ENCODE results near the gene EMC8. TPM values are rescaled to one million over a fixed set of nuclear protein-coding genes. Genes with fewer than 3 reads are reported as not detected.

The EMC8 gene
- total RNA-seq, 4 donors from 2014 or later = 27.9 to 40.0 (median 31.8) TPM

DNA sequence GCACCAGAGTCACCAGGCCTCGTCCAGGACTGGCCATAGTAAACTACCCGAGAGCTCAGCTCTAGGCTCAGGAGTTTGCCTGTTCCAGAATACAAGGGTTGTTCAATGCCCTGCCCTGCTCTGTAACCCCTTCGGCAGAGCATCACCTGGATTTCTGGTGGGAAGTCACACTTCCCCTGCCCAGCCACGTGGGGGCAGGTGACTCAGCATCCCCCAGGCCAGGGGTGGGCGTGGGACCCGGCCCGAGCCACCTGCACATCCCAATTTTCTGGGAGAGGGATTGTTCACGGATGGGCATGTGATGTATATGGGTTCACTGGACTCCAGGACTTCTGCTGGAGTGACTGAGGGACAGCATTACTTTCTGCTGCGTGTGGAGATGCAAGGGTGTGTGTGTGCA lies 26.0 kb upstream of the EMC8 start:
- H3K27ac ChIP-seq = no peak overlapping the region
- in situ Hi-C loops (cut with MboI; ENCODE audit: low pct_ligation_motif_present in 1 of 4, low pct_unique_long_range_greater_than_20kb in 1 of 4, low sequenced_read_pairs in 3 of 4) (loop anchor here in 3 of 4 donors (10.0 kb wide), 3 partner anchors 159 to 699 kb away; no protein-coding TSS in a partner anchor), intact Hi-C loops (cut with DNase I; ENCODE audit: low total_unique reads) (no loop called here)
- H3K27me3 ChIP-seq = no peaks in the 10 kb centered on the region
- TF ChIP-seq, protein P1, sequence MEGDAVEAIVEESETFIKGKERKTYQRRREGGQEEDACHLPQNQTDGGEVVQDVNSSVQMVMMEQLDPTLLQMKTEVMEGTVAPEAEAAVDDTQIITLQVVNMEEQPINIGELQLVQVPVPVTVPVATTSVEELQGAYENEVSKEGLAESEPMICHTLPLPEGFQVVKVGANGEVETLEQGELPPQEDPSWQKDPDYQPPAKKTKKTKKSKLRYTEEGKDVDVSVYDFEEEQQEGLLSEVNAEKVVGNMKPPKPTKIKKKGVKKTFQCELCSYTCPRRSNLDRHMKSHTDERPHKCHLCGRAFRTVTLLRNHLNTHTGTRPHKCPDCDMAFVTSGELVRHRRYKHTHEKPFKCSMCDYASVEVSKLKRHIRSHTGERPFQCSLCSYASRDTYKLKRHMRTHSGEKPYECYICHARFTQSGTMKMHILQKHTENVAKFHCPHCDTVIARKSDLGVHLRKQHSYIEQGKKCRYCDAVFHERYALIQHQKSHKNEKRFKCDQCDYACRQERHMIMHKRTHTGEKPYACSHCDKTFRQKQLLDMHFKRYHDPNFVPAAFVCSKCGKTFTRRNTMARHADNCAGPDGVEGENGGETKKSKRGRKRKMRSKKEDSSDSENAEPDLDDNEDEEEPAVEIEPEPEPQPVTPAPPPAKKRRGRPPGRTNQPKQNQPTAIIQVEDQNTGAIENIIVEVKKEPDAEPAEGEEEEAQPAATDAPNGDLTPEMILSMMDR (IDR thresholded peaks at IDR 0.05) = no peak
- TF ChIP-seq POLR2AphosphoS5 (IDR thresholded peaks at IDR 0.05) (no peak), EP300 (IDR thresholded peaks at IDR 0.05; ENCODE audit: low read depth) (no peak), POLR2A (IDR thresholded peaks at IDR 0.05) (no peak)
- DNase-seq = no peak
- no peaks in the 10 kb centered on the region for H3K36me3 ChIP-seq
- peaks cover 0 to 12% (median 4%) of the 10 kb centered on the region in 4 donors for H3K4me1 ChIP-seq
- 68% methylated on average over 6 of the region's 9 CpGs; no CpG with 5 or more reads in 1 of the 2 donors for WGBS, 2 donors (ENCODE audit: low coverage in 1 of 2)
- H3K9me3 ChIP-seq = no peaks in the 10 kb centered on the region
- no peak overlapping the region for H3K4me3 ChIP-seq

DNA sequence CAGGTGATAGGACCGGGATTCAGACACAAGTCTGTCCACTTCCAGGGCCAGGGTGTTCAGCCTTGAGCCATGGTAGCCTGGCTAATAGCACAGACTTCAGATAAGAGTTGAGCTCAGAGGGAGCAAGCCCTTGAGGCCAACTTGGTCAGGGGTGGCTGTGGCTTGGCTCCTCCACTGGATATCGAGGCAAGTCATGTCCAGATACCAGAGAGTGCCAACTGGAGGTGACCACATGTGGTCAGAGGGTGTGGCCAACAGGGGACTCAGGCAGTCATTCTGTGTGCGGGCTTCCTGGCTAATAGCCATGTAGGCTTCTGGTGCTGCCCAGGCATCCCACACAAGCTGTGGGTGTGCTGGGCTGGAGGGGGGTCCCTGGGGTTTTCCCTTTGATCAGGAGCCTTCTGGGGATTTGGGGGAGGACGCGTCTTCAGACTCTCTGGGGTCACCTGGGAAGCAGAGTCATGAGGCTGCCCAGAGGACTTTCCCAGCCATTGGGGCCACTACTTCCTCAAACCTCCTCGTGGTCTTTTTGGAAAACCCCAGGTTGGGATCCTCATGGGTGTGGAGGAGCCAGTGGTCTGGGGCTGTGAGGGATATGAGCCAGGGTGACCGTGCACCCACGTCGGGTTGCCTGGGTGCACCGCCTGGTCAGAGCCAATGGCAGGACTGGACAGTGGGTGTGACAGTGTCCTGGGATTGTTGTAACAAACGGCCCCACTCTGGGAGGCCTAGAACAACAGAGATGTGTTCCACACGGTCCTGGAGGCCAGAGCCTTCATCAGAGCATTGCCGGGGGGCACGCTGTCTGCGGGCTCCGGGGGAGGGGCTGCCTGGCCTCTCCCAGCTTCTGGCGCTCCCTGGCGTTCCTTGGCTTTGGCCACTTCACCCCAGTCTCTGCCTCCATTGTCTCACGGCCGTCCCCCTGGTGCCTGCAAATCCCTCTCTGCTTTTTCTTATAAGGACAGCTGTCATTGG lies 25.1 kb upstream of the EMC8 start:
- Histone ChIP-seq H3K36me3 (no peaks in the 10 kb centered on the region), H3K4me1 (peaks cover 0 to 12% (median 4%) of the 10 kb centered on the region in 4 donors), H3K4me3 (no peak overlapping the region), H3K27ac (no peak overlapping the region), H3K27me3 (no peaks in the 10 kb centered on the region), H3K9me3 (no peaks in the 10 kb centered on the region)
- TF ChIP-seq, protein P1 (IDR thresholded peaks at IDR 0.05) = no peak
- TF ChIP-seq POLR2A (IDR thresholded peaks at IDR 0.05) (no peak), EP300 (IDR thresholded peaks at IDR 0.05; ENCODE audit: low read depth) (no peak), POLR2AphosphoS5 (IDR thresholded peaks at IDR 0.05) (no peak)
- in situ Hi-C loops (cut with MboI; ENCODE audit: low pct_ligation_motif_present in 1 of 4, low pct_unique_long_range_greater_than_20kb in 1 of 4, low sequenced_read_pairs in 3 of 4) (loop anchor here (5.0 to 25.0 kb wide), 7 partner anchors 160 to 700 kb away; partner anchors contain the start of gene FOXF1 (in 1 of the 4)), intact Hi-C loops (cut with DNase I; ENCODE audit: low total_unique reads) (loop anchor here (5.0 kb wide), 1 partner anchor 163 kb away; no protein-coding TSS in a partner anchor)
- no peak for DNase-seq
- WGBS, 2 donors (ENCODE audit: low coverage in 1 of 2) = 40 to 79% methylated on average over 1 to 20 of the region's 20 CpGs

DNA sequence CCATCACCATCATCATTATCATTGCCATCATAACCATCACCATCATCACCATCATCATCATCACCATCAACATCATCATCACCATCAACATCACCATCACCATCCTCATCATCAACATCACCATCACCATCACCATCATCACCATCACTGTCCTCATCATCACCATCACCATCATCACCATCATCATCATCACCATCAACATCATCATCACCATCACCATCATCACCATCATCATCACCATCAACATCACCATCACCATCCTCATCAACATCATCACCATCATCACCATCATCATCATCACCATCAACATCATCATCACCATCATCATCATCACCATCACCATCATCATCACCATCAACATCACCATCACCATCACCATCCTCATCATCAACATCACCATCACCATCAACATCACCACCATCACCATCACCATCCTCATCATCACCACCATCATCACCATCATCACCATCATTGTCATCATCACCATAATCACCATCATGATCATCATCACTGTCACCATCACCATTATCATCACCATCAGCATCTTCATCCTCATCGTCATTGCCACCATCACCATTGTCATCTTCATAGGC lies 24.1 kb upstream of the EMC8 start:
- intact Hi-C loops (cut with DNase I; ENCODE audit: low total_unique reads) = loop anchor here (5.0 kb wide), 1 partner anchor 164 kb away; no protein-coding TSS in a partner anchor
- H3K9me3 ChIP-seq = no peaks in the 10 kb centered on the region
- no peaks in the 10 kb centered on the region for H3K36me3 ChIP-seq
- TF ChIP-seq POLR2A (IDR thresholded peaks at IDR 0.05) (no peak), POLR2AphosphoS5 (IDR thresholded peaks at IDR 0.05) (no peak), EP300 (IDR thresholded peaks at IDR 0.05; ENCODE audit: low read depth) (no peak)
- TF ChIP-seq, protein P1 (IDR thresholded peaks at IDR 0.05) = no peak
- no peak for DNase-seq
- in situ Hi-C loops (cut with MboI; ENCODE audit: low pct_ligation_motif_present in 1 of 4, low pct_unique_long_range_greater_than_20kb in 1 of 4, low sequenced_read_pairs in 3 of 4) = loop anchor here (5.0 to 25.0 kb wide), 7 partner anchors 161 to 701 kb away; partner anchors contain the start of gene FOXF1 (in 1 of the 4)
- no peak overlapping the region for H3K27ac ChIP-seq
- 91 to 100% methylated on average over 1 of the region's 1 CpG for WGBS, 2 donors (ENCODE audit: low coverage in 1 of 2)
- H3K4me3 ChIP-seq = no peak overlapping the region
- no peaks in the 10 kb centered on the region for H3K27me3 ChIP-seq
- H3K4me1 ChIP-seq = peaks cover 0 to 12% (median 4%) of the 10 kb centered on the region in 4 donors

DNA sequence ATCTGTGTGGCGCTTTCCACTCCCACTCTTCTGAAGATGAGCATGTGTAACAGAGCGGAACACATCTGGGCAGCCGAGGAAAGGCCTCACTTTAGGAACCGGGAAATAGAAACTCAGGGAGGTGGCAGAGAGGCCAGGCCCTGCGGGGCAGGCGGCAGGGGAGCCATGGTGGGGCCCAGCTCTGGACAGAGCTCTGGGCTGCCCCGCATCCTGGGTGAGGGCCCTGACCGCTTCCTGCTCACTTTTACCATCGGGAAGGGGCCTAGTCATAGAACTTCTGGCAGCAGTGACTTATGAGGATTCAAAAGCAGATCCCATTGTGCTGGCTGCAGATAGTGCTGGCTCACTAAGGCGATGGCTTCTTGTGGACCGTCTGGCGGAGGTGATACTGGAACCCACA lies 22.8 kb upstream of the EMC8 start:
- WGBS, 2 donors (ENCODE audit: low coverage in 1 of 2) = 80 to 96% methylated on average over 2 to 12 of the region's 12 CpGs
- in situ Hi-C loops (cut with MboI; ENCODE audit: low pct_ligation_motif_present in 1 of 4, low pct_unique_long_range_greater_than_20kb in 1 of 4, low sequenced_read_pairs in 3 of 4) = loop anchor here (5.0 to 25.0 kb wide), 7 partner anchors 163 to 703 kb away; partner anchors contain the start of gene FOXF1 (in 1 of the 4)
- intact Hi-C loops (cut with DNase I; ENCODE audit: low total_unique reads) = loop anchor here (5.0 kb wide), 1 partner anchor 165 kb away; no protein-coding TSS in a partner anchor
- Histone ChIP-seq H3K27ac (peak overlapping the region in 2 of 4 donors; percentile 29 to 31), H3K27me3 (peaks cover 6% of the 10 kb centered on the region), H3K4me1 (peaks cover 0 to 12% (median 4%) of the 10 kb centered on the region in 4 donors), H3K4me3 (no peak overlapping the region), H3K9me3 (no peaks in the 10 kb centered on the region), H3K36me3 (no peaks in the 10 kb centered on the region)
- no peak for DNase-seq
- TF ChIP-seq POLR2AphosphoS5 (IDR thresholded peaks at IDR 0.05) (no peak), POLR2A (IDR thresholded peaks at IDR 0.05) (no peak), EP300 (IDR thresholded peaks at IDR 0.05; ENCODE audit: low read depth) (no peak)
- TF ChIP-seq, protein P1 (IDR thresholded peaks at IDR 0.05) = no peak
